Ishikawa (cell line): ENCODE data around the gene SLCO3A1.

ENCODE experiments used
- CEBPB ChIP-seq: IDR thresholded peaks from 2 replicates; pipeline ENCODE4 v1.6.1; 2012
- CREB1 ChIP-seq: IDR thresholded peaks from 2 replicates; pipeline ENCODE4 v1.6.1; 2012; ENCODE audit warnings: low read depth
- EP300 ChIP-seq: IDR thresholded peaks from 2 replicates; pipeline ENCODE4 v1.6.1; 2012; ENCODE audit warnings: borderline replicate concordance
- FOXM1 ChIP-seq: IDR thresholded peaks from 2 replicates; pipeline ENCODE4 v1.6.1; 2012; ENCODE audit warnings: low read depth, borderline replicate concordance
- NFIC ChIP-seq: IDR thresholded peaks from 2 replicates; pipeline ENCODE4 v1.6.1; 2012
- RAD21 ChIP-seq: IDR thresholded peaks from 2 replicates; pipeline ENCODE4 v1.6.1; 2012; ENCODE audit warnings: low read depth
- TAF1 ChIP-seq: IDR thresholded peaks from 2 replicates; pipeline ENCODE4 v1.6.1; 2012; ENCODE audit warnings: low read depth, mild to moderate bottlenecking
- TEAD4 ChIP-seq: IDR thresholded peaks from 2 replicates; pipeline ENCODE4 v1.6.1; 2012
- USF1 ChIP-seq: IDR thresholded peaks from 2 replicates; pipeline ENCODE4 v1.6.1; 2012
- YY1 ChIP-seq: IDR thresholded peaks from 2 replicates; pipeline ENCODE4 v1.6.1; 2012; ENCODE audit warnings: low read depth
- TF ChIP-seq, protein P1 (sequence below): IDR thresholded peaks from 2 replicates; pipeline ENCODE4 v1.6.1; 2012; ENCODE audit warnings: low read depth, mild to moderate bottlenecking
- TF ChIP-seq, protein P2 (sequence below): IDR thresholded peaks from 2 replicates; pipeline ENCODE4 v1.6.1; 2012

DNA sequence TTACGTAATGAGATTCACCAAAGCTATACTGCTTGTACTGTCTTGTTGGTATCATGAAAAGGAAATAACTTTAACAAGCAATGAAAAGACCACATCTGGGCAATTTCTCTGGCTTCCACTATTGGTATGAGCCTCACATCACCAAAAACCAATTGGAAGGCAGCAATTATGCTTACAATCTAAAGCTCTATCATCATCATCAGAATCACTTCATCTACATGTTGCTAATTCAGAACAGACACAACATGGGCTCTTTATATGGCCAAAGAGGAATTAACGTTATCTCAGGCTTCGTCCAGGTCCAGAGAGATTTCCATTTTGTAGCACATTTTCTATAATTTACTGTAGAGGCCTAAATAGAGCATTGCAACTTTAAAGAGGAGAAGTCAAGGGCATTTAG, 36.6 kb upstream of the SLCO3A1 start:
- TF ChIP-seq TAF1 (no peak), FOXM1 (no peak), CREB1 (no peak), CEBPB (no peak), EP300 (no peak), RAD21 (no peak), USF1 (no peak), YY1 (no peak), NFIC (no peak), TEAD4 (no peak)
- TF ChIP-seq, protein P1, sequence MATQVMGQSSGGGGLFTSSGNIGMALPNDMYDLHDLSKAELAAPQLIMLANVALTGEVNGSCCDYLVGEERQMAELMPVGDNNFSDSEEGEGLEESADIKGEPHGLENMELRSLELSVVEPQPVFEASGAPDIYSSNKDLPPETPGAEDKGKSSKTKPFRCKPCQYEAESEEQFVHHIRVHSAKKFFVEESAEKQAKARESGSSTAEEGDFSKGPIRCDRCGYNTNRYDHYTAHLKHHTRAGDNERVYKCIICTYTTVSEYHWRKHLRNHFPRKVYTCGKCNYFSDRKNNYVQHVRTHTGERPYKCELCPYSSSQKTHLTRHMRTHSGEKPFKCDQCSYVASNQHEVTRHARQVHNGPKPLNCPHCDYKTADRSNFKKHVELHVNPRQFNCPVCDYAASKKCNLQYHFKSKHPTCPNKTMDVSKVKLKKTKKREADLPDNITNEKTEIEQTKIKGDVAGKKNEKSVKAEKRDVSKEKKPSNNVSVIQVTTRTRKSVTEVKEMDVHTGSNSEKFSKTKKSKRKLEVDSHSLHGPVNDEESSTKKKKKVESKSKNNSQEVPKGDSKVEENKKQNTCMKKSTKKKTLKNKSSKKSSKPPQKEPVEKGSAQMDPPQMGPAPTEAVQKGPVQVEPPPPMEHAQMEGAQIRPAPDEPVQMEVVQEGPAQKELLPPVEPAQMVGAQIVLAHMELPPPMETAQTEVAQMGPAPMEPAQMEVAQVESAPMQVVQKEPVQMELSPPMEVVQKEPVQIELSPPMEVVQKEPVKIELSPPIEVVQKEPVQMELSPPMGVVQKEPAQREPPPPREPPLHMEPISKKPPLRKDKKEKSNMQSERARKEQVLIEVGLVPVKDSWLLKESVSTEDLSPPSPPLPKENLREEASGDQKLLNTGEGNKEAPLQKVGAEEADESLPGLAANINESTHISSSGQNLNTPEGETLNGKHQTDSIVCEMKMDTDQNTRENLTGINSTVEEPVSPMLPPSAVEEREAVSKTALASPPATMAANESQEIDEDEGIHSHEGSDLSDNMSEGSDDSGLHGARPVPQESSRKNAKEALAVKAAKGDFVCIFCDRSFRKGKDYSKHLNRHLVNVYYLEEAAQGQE: no peak
- TF ChIP-seq, protein P2, sequence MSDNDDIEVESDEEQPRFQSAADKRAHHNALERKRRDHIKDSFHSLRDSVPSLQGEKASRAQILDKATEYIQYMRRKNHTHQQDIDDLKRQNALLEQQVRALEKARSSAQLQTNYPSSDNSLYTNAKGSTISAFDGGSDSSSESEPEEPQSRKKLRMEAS: no peak
